Type B pancreatic cell (in vitro differentiated cells): Measurements from ENCODE around the gene PROCA1. TPM values are rescaled to one million over a fixed set of nuclear protein-coding genes. Genes with fewer than 3 reads are reported as not detected.
"Not testable (repeated sequence)": the region's sequence is repeated elsewhere in the genome, so short reads cannot be mapped to it uniquely, and the experiment has no call there.

Experiments
- DNase-seq: peaks from one replicate; pipeline ENCODE4 v3.0.0; 2021; ENCODE audit warnings: mixed read lengths; ENCODE audit not compliant: unreplicated experiment; ENCODE audit errors: extremely low spot score
- H3K27ac Mint-ChIP-seq: 2 replicates; pipeline ENCODE4 v1.8.0; 2021; ENCODE audit warnings: mild to moderate bottlenecking, mixed read lengths
- H3K27me3 Mint-ChIP-seq: 2 replicates; pipeline ENCODE4 v1.8.0; 2021; ENCODE audit warnings: mixed read lengths
- H3K36me3 Mint-ChIP-seq: 2 replicates; pipeline ENCODE4 v1.8.0; 2021; ENCODE audit warnings: mixed read lengths
- H3K4me1 Mint-ChIP-seq: one replicate; pipeline ENCODE4 v1.8.0; 2021; ENCODE audit warnings: mixed read lengths; ENCODE audit not compliant: unreplicated experiment
- H3K4me3 Mint-ChIP-seq: 2 replicates; pipeline ENCODE4 v1.8.0; 2021; ENCODE audit warnings: mild to moderate bottlenecking, mixed read lengths
- H3K9me3 Mint-ChIP-seq: 2 replicates; pipeline ENCODE4 v1.8.0; 2021; ENCODE audit warnings: mixed read lengths
- total RNA-seq: library from RNA; stranded (reverse); gene quantifications from 2 replicates; pipeline ENCODE4 v1.2.1, GENCODE V29; 2021; ENCODE audit warnings: low replicate concordance
- TF ChIP-seq, protein P1 (sequence below): fragments of 200-600 bp; sonication (generic); conservative IDR thresholded peaks from 2 replicates; pipeline ENCODE4 v1.5.0; 2021; ENCODE audit warnings: antibody characterized with exemption, mild to moderate bottlenecking

PROCA1 gene
- total RNA-seq, 1 donor from 2014 or later: 9.2 TPM

DNA sequence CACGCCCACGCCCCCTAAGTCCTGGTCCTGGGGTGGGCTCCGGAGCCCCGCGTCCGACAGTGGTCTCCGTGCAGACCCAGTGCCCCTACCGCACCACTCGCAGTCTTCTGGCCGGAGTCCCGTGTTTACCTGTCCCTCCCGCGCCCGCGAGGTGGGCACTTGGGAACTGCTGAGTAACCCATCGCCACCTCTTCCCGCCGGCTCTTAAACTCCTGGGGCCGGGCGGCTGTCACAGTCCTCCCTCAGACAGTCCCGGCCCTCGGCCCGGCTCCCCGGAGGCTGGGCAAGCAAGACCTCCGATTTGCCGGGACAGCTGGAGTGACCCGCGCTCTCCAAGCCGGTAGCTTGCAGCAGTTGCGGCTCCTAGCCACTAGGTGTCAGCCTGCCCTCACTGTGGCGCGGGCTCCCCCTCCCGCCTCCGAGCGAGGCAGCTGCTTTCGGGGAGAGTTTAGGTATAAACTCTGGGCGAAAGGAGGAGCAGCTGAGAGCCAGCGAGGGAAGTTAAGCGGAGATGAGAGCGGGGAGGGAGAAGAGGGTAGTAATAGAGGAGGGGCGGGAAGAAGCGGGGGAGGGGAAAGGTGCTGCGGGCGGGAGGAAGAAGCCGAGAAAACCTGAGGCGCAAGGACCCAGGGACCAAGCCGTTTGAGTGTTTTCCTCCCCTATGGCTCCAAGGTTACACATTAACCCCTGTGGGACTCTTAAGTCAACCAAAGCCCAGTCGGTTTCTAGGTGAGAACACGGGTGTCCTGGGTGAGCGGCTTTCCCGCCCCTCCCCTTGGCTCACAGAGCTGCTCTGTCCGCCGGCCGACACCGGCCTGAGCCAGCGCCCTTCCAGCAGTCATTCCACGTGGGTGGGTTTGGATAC, 15.2 kb upstream of the PROCA1 start:
- peaks cover 4% of the 10 kb centered on the region for H3K9me3 Mint-ChIP-seq
- peaks cover 33% of the 10 kb centered on the region for H3K4me1 Mint-ChIP-seq
- peak overlapping the region; percentile 96 for H3K4me3 Mint-ChIP-seq
- peak overlapping the region; percentile 100 for H3K27ac Mint-ChIP-seq
- TF ChIP-seq, protein P1, sequence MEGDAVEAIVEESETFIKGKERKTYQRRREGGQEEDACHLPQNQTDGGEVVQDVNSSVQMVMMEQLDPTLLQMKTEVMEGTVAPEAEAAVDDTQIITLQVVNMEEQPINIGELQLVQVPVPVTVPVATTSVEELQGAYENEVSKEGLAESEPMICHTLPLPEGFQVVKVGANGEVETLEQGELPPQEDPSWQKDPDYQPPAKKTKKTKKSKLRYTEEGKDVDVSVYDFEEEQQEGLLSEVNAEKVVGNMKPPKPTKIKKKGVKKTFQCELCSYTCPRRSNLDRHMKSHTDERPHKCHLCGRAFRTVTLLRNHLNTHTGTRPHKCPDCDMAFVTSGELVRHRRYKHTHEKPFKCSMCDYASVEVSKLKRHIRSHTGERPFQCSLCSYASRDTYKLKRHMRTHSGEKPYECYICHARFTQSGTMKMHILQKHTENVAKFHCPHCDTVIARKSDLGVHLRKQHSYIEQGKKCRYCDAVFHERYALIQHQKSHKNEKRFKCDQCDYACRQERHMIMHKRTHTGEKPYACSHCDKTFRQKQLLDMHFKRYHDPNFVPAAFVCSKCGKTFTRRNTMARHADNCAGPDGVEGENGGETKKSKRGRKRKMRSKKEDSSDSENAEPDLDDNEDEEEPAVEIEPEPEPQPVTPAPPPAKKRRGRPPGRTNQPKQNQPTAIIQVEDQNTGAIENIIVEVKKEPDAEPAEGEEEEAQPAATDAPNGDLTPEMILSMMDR: peak; percentile 99
- peaks cover 19% of the 10 kb centered on the region for H3K36me3 Mint-ChIP-seq
- peak; percentile 98 for DNase-seq
- H3K27me3 Mint-ChIP-seq: no peaks in the 10 kb centered on the region

- Mint-ChIP-seq H3K27me3 (no peaks in the 10 kb centered on the region), H3K9me3 (peaks cover 4% of the 10 kb centered on the region), H3K4me1 (peaks cover 38% of the 10 kb centered on the region), H3K36me3 (peaks cover 22% of the 10 kb centered on the region), H3K27ac (peak within 1 kb of the TSS; percentile 100), H3K4me3 (peak within 1 kb of the TSS; percentile 96)
- peak; percentile 81 for DNase-seq
- TF ChIP-seq, protein P1: no peak
Measured at GRCh38 chr17:28726226-28726626, 14.5 kb upstream of the PROCA1 start, which contains the start of gene TLCD1. Gene TLCD1, minus strand, starts transcription at chr17:28726233. Its CDS starts 136 bp downstream, at chr17:28726097.

GRCh38 chr17:28725660-28726225, 14.1 kb upstream of the PROCA1 start:
- peaks cover 43% of the 10 kb centered on the region for H3K4me1 Mint-ChIP-seq
- no peaks in the 10 kb centered on the region for H3K27me3 Mint-ChIP-seq
- TF ChIP-seq, protein P1: no peak
- peaks cover 4% of the 10 kb centered on the region for H3K9me3 Mint-ChIP-seq
- peak; percentile 81 for DNase-seq
- H3K27ac Mint-ChIP-seq: peak overlapping the region; percentile 97
- H3K36me3 Mint-ChIP-seq: peaks cover 26% of the 10 kb centered on the region
- H3K4me3 Mint-ChIP-seq: peak overlapping the region; percentile 91

- TF ChIP-seq, protein P1: peak; percentile 55
- peak overlapping the region; percentile 91 for H3K4me3 Mint-ChIP-seq
- H3K9me3 Mint-ChIP-seq: peaks cover 4% of the 10 kb centered on the region
- peak overlapping the region; percentile 97 for H3K27ac Mint-ChIP-seq
- H3K27me3 Mint-ChIP-seq: no peaks in the 10 kb centered on the region
- H3K4me1 Mint-ChIP-seq: peaks cover 43% of the 10 kb centered on the region
- DNase-seq: no peak
- peaks cover 31% of the 10 kb centered on the region for H3K36me3 Mint-ChIP-seq
Measured at GRCh38 chr17:28725166-28725659, 13.5 kb upstream of the PROCA1 start.

GRCh38 chr17:28724500-28725165, 12.9 kb upstream of the PROCA1 start:
- Mint-ChIP-seq H3K4me3 (peak overlapping the region; percentile 91), H3K36me3 (peaks cover 37% of the 10 kb centered on the region), H3K9me3 (peaks cover 4% of the 10 kb centered on the region), H3K27me3 (no peaks in the 10 kb centered on the region), H3K4me1 (peaks cover 44% of the 10 kb centered on the region), H3K27ac (peak overlapping the region; percentile 97)
- no peak for DNase-seq
- TF ChIP-seq, protein P1: no peak

DNA sequence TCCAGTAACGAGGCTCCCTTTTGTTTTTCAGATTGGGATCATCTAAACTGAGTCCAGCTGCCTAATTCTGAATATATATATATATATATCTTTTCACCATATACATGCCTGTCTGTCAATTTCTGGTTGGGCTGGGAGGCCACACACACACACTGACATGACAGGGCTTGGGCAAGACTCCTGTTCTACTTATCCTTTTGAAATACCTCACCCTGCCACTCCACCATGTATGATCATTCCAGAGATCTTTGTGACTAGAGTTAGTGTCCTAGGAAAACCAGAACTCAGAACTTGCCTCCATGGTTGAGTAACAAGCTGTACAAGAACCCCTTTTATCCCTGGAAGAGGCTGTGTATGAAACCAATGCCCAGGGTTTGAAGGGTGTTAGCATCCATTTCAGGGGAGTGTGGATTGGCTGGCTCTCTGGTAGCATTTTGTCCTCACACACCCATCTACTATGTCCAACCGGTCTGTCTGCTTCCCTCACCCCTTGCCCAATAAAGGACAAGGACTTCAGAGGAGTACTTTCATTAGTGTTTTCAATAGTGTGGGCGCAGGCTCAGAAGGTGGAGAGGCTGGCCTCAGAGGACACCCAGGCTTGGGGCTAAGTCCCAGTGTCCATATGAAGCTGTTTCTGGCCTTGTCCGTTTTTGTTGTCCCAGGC, 12.3 kb upstream of the PROCA1 start:
- Mint-ChIP-seq H3K27ac (peak overlapping the region; percentile 97), H3K4me1 (peaks cover 46% of the 10 kb centered on the region), H3K4me3 (peak overlapping the region; percentile 91), H3K36me3 (peaks cover 35% of the 10 kb centered on the region)
- H3K9me3 Mint-ChIP-seq, H3K27me3 Mint-ChIP-seq, DNase-seq: not testable (repeated sequence)
